GM12801 (cell line): Measurements from ENCODE around the gene DUSP7.

Experiments
- TF ChIP-seq, protein P1 (sequence below): IDR thresholded peaks from one replicate; pipeline ENCODE4 v1.5.1; 2011; ENCODE audit warnings: control low read depth; ENCODE audit not compliant: insufficient read length; ENCODE audit errors: extremely low read depth

DUSP7 gene

DNA sequence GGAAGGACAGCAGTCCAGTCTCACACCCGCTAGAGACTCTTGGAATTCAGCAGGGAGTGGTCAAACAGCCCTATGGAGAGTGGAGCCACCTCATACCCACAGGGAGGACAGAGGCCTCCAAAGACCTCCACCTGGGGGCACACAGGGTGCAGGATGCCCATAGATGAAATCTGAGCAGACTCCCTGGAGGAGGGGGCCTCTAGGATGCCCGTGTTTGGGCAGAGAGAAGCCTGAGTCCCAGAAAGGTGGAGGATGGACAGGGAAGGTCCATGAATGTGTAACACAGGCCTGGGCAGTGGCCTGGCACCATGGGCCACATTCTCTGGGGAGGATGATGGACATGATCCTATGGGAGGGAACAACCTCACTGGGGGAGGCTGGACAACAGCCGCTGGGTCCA is 21.7 kb downstream of the DUSP7 start:
- TF ChIP-seq, protein P1, sequence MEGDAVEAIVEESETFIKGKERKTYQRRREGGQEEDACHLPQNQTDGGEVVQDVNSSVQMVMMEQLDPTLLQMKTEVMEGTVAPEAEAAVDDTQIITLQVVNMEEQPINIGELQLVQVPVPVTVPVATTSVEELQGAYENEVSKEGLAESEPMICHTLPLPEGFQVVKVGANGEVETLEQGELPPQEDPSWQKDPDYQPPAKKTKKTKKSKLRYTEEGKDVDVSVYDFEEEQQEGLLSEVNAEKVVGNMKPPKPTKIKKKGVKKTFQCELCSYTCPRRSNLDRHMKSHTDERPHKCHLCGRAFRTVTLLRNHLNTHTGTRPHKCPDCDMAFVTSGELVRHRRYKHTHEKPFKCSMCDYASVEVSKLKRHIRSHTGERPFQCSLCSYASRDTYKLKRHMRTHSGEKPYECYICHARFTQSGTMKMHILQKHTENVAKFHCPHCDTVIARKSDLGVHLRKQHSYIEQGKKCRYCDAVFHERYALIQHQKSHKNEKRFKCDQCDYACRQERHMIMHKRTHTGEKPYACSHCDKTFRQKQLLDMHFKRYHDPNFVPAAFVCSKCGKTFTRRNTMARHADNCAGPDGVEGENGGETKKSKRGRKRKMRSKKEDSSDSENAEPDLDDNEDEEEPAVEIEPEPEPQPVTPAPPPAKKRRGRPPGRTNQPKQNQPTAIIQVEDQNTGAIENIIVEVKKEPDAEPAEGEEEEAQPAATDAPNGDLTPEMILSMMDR: no peak

DNA sequence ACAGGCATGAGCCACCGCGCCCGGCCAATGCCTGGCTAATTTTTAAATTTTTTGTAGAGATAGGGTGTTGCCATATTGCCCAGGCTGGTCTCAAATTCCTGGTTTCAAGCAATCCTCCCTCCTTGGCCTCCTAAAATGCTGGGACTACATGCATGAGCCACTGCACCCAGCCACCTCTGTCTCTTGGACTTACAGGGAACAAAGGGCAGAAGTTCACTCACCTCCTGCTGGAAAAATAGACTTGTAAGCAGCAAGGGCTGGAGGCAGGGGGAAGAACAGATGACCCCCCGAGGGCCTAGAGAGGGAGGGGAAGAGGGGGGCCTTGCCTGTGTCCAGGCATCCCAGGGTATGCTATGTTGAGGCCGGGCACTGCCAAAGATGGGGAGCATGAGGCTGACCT is 22.2 kb downstream of the DUSP7 start:
- TF ChIP-seq, protein P1: no peak

DNA sequence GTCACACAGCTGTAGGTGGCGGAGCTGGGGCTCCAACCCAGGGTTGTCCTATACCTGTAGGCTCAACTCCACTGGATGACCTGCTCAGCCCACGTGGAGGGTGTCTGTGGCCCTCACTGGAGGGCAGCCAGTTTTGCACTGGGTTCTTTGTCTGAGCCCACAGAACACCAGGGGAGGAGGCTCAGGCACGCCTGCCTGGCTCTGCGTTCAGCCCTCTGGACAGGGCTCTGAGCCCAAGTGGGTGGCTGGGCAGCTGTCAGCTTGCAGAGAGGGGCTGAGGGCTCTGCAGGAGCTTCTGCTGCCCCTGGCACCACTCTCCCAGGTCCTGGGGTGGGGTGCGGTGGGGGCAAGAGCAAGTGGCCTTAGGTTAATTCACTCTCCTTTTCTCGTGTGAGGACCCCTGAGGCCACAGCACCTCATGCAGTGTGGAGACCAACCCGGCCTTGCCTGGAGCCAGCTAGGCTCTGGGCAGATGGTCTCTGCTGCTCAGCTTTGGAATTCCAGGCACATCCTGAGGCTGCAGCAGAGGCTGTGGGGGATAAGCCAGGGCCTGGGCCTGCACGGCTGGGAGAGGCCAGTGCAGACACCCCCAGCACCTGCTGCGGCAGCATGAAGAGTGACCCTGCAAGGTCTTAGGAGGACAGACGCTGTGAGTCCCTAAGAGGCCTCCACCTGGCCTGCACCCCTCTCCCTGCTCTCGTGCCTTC is 23.5 kb downstream of the DUSP7 start:
- TF ChIP-seq, protein P1: no peak

DNA sequence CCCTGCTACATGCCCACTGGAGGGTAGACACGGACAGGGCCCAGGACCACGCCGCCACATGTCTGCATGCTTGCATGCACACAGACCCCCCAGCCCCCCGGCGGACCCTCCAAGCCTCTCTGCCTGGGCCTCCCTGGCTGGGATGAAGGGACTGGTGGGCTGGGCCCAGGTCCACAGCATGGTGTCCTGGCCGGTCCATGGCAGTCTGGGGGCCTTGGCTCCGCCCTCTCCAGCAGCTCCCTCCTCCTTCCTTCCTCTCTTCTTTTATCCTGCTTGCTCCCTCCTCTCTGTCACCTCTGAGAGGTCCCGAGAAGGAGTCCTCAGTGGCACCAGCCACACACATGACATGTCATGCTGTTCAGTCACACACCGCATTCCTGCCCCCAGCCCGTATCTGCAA is 24.5 kb downstream of the DUSP7 start:
- TF ChIP-seq, protein P1: no peak

DNA sequence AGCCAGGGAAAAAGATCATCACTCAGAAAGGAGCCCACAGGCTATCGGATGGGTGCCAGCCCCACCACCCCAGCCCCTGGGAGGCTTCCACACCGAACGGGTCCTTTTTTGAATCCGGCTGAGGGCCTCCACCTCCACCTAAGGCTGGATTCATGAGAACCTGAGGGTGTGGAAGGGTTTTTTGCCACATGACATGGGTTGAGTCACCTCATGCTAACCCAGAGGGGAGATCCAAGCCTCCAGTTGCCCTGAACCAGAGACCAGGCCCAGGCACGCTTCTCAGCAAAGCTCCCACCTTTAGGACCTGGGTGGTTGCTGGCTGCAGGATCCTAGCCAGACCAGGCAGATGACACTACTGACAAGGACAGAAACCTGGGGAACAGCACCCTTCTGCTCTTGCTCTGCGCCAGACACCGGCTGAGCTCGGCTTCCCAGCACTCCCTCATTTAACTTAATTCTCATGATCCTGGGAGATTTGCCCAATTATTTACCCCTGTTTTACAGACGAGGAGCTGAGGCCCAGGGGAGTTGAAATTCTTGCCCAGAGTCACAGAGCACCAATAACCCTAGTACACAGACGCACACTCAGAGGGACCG is 25.6 kb downstream of the DUSP7 start:
- TF ChIP-seq, protein P1: no peak

DNA sequence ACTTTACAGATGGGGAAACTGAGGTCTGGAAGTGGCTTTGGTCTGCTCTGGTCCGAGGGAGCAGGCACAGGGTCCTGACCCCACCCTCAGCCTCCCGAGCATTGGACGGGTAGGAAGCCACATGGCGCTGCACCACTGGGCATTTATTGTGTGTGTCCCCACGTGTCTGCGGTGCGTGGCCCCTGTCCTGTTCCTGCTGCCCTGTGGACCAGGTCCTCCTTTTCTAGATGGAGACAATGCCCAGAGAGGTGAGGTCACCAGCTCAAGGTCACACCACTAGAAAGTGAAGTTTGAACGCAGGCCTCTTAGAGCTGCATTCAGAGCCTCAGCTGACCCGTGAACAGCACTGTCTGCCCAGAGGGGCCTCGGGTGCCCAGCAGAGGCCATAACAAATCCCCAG is 26.8 kb downstream of the DUSP7 start:
- TF ChIP-seq, protein P1: no peak

DNA sequence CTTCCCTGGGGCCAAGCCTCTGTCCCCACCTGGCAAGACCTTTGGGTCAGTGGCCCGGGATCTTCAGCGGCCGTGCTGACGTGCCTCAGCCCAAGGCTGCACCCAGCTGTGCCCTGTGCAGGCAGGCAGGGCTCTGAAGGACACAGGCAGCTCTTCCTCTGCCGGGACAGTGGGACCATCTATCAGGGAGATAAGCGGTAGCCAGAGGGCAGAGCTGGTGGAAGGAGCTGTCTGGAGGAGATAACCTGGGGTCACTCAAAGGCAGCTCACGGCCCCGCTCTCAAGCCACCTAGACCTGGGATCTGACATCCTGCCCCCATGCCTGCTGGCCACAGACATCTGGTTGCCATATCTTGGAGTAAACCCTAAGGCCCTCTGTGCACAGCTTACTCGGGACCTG is 27.3 kb downstream of the DUSP7 start:
- TF ChIP-seq, protein P1: no peak
